Activated CD4-positive, CD25-positive, alpha-beta regulatory T cell treated with anti-CD3 and anti-CD28 coated beads, Interleukin-2, amount 50 U/mL, for 16 hours (primary cell): ENCODE data around the gene CHRNA5.

Experiments used
- DNase-seq: peaks from one replicate; pipeline ENCODE4 v3.0.0-alpha.2; 2020; ENCODE audit warnings: low read depth, low spot score

The CHRNA5 gene

GRCh38 chr15:78620527-78621421 is 55.5 kb downstream of the CHRNA5 start, which contains the start of gene CHRNA3:
Gene CHRNA3 (minus strand): TSS chr15:78620996. CDS start chr15:78620794, 202 bp downstream.
- DNase-seq, result no peak

GRCh38 chr15:78621810-78622402 is 56.6 kb downstream of the CHRNA5 start:
- DNase-seq, result no peak

GRCh38 chr15:78623786-78624497 is 58.6 kb downstream of the CHRNA5 start:
- no peak for DNase-seq

- DNase-seq, result no peak
These were observed 59.6 kb downstream of the CHRNA5 start for GRCh38 chr15:78624651-78625590.

- DNase-seq, result no peak
These were observed 60.4 kb downstream of the CHRNA5 start for GRCh38 chr15:78625606-78626280.

GRCh38 chr15:78626381-78626995 is 61.2 kb downstream of the CHRNA5 start:
- DNase-seq, result no peak

- no peak for DNase-seq
These were observed 62.0 kb downstream of the CHRNA5 start for GRCh38 chr15:78627348-78627747.

GRCh38 chr15:78628227-78628626 is 62.9 kb downstream of the CHRNA5 start:
- no peak for DNase-seq

- DNase-seq, result no peak
These were observed 63.9 kb downstream of the CHRNA5 start for GRCh38 chr15:78629031-78629715.

- DNase-seq, result no peak
These were observed 64.4 kb downstream of the CHRNA5 start for GRCh38 chr15:78629716-78630065.

- no peak for DNase-seq
These were observed 65.7 kb downstream of the CHRNA5 start for GRCh38 chr15:78630886-78631633.

- DNase-seq, result no peak
These were observed 68.0 kb downstream of the CHRNA5 start for GRCh38 chr15:78633348-78633747.

GRCh38 chr15:78634210-78635145 is 69.2 kb downstream of the CHRNA5 start:
- no peak for DNase-seq

- no peak for DNase-seq
These were observed 70.0 kb downstream of the CHRNA5 start for GRCh38 chr15:78635346-78635745.

GRCh38 chr15:78636378-78636859 is 71.1 kb downstream of the CHRNA5 start:
- no peak for DNase-seq

GRCh38 chr15:78637776-78638435 is 72.6 kb downstream of the CHRNA5 start:
- DNase-seq, result no peak

GRCh38 chr15:78638658-78639314 is 73.5 kb downstream of the CHRNA5 start:
- DNase-seq, result no peak
